ENCODE results near the gene CNTNAP5. TPM values are rescaled to one million over a fixed set of nuclear protein-coding genes. Genes with fewer than 3 reads are reported as not detected.
A peak's percentile ranks its signal among the peaks of the same experiment; 100 is the strongest.

The CNTNAP5 gene
- total and polyA plus RNA-seq, 9 of the 15 experiments (the other 6 are each of a cell fraction or from before 2014, with no cell fraction given), result not detected

- in situ Hi-C loops (cut with MboI), result no loop called here
- no peaks in the 10 kb centered on the region for H4K20me1 ChIP-seq (replicated peaks; ENCODE audit: control insufficient read depth, insufficient read depth, low read length)
- no peak overlapping the region for H3K27ac ChIP-seq (ENCODE audit: extremely low read depth, low read depth, low read length)
- H3K36me3 ChIP-seq (ENCODE audit: control insufficient read depth, insufficient read depth, low read length), result no peaks in the 10 kb centered on the region
- ATAC-seq (no peak), FAIRE-seq (no peak), DNase-seq (ENCODE audit: extremely low read depth in 1 of 4, low spot score in 3 of 4) (no peak)
- TF ChIP-seq, protein P1, sequence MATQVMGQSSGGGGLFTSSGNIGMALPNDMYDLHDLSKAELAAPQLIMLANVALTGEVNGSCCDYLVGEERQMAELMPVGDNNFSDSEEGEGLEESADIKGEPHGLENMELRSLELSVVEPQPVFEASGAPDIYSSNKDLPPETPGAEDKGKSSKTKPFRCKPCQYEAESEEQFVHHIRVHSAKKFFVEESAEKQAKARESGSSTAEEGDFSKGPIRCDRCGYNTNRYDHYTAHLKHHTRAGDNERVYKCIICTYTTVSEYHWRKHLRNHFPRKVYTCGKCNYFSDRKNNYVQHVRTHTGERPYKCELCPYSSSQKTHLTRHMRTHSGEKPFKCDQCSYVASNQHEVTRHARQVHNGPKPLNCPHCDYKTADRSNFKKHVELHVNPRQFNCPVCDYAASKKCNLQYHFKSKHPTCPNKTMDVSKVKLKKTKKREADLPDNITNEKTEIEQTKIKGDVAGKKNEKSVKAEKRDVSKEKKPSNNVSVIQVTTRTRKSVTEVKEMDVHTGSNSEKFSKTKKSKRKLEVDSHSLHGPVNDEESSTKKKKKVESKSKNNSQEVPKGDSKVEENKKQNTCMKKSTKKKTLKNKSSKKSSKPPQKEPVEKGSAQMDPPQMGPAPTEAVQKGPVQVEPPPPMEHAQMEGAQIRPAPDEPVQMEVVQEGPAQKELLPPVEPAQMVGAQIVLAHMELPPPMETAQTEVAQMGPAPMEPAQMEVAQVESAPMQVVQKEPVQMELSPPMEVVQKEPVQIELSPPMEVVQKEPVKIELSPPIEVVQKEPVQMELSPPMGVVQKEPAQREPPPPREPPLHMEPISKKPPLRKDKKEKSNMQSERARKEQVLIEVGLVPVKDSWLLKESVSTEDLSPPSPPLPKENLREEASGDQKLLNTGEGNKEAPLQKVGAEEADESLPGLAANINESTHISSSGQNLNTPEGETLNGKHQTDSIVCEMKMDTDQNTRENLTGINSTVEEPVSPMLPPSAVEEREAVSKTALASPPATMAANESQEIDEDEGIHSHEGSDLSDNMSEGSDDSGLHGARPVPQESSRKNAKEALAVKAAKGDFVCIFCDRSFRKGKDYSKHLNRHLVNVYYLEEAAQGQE (IDR thresholded peaks at IDR 0.05; ENCODE audit: borderline replicate concordance), result peak; percentile 36
- TF ChIP-seq, protein P1 (CRISPR knock-in tag; IDR thresholded peaks at IDR 0.05; ENCODE audit: low read depth), result no peak
- no peak for TF ChIP-seq ZNF707 (CRISPR knock-in tag; conservative IDR thresholded peaks at IDR 0.05)
- CTCF ChIA-PET (ENCODE audit: low intra/inter-chr PET ratio), result no interaction called here
- 0% methylated on average over 1 of the region's 1 CpG for WGBS (ENCODE audit: insufficient coverage, low coverage, missing lambda C conversion rate)
- H3K27me3 ChIP-seq (ENCODE audit: control insufficient read depth in 2 of 2, insufficient read depth in 2 of 2, low read length in 2 of 2), result no peaks in the 10 kb centered on the region
- no peaks in the 10 kb centered on the region for H3K4me1 ChIP-seq (replicated peaks in 1 of 2; ENCODE audit: control insufficient read depth in 2 of 2, insufficient read depth in 2 of 2, low read length in 2 of 2)
- intact Hi-C loops (cut with micrococcal nuclease), result no loop called here
- H2AFZ ChIP-seq (ENCODE audit: low read depth, low read length), result no peak overlapping the region
- BruUV-seq (replicated peaks), result no TSS peak
- no peaks in the 10 kb centered on the region for H3K9me1 ChIP-seq (ENCODE audit: control insufficient read depth, insufficient read depth, low read length)
- H3K4me3 ChIP-seq, result no peak overlapping the region
- POLR2A ChIA-PET, result no interaction called here
- H3K4me2 ChIP-seq (ENCODE audit: insufficient read depth, low read length), result no peak overlapping the region
- H3K79me2 ChIP-seq (ENCODE audit: control insufficient read depth, insufficient read depth, low read length), result no peaks in the 10 kb centered on the region
- H3K9ac ChIP-seq (ENCODE audit: insufficient read depth in 1 of 2, low read depth in 2 of 2, low read length in 2 of 2), result no peak overlapping the region
- no peaks in the 10 kb centered on the region for H3K9me3 ChIP-seq (replicated peaks; ENCODE audit: control insufficient read depth, insufficient read depth, low read depth, low read length)
Observed at GRCh38 chr2:124437811-124438210, 412.7 kb downstream of the CNTNAP5 start.

Data from K562 (cell line).